AG09309 (cell line): ENCODE measurements around the gene COL9A1.

ENCODE experiments used
- DNase-seq: peaks from one replicate; pipeline ENCODE4 v3.0.0-alpha.2; 2010; ENCODE audit warnings: low read depth
- H3K4me3 ChIP-seq: 2 replicates; pipeline ENCODE4 v1.5.1; 2011; ENCODE audit warnings: mild to moderate bottlenecking, low read depth, low read length, moderate library complexity; ENCODE audit not compliant: control insufficient read depth
- TF ChIP-seq, protein P1 (sequence below): IDR thresholded peaks from 2 replicates; pipeline ENCODE4 v1.5.1; 2011; ENCODE audit warnings: mild to moderate bottlenecking, low read depth, low read length, inconsistent platforms; ENCODE audit not compliant: insufficient read depth, control insufficient read depth; ENCODE audit errors: missing control alignments

Gene COL9A1

DNA sequence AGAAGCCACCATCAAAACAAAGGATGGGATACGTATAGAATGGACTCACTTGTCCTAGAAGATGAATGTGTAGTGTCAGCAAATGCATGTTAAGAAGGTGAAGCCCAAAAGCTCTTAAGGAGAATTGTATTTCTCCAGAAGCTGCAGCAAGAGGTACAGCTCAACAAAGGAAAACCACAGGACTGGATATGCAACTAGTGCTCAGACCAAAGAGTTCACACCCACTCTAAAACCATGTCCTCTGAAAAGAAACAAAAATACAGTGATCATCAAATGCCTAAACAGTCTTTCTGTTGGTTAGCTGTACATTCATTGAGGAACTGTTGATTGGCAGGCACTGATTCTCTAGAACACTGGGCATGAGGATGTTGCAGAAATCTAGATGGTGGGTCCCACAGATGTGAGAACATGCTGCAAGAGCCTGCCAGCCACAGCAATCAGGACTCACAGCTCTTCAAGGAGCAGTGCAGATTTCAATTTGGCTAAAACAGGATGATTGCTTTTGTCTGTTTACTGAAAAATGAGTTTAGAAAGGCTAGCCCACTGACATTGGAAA is 94.6 kb downstream of the COL9A1 start:
- no peak overlapping the region for H3K4me3 ChIP-seq
- TF ChIP-seq, protein P1, sequence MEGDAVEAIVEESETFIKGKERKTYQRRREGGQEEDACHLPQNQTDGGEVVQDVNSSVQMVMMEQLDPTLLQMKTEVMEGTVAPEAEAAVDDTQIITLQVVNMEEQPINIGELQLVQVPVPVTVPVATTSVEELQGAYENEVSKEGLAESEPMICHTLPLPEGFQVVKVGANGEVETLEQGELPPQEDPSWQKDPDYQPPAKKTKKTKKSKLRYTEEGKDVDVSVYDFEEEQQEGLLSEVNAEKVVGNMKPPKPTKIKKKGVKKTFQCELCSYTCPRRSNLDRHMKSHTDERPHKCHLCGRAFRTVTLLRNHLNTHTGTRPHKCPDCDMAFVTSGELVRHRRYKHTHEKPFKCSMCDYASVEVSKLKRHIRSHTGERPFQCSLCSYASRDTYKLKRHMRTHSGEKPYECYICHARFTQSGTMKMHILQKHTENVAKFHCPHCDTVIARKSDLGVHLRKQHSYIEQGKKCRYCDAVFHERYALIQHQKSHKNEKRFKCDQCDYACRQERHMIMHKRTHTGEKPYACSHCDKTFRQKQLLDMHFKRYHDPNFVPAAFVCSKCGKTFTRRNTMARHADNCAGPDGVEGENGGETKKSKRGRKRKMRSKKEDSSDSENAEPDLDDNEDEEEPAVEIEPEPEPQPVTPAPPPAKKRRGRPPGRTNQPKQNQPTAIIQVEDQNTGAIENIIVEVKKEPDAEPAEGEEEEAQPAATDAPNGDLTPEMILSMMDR, result no peak
- DNase-seq, result no peak

DNA sequence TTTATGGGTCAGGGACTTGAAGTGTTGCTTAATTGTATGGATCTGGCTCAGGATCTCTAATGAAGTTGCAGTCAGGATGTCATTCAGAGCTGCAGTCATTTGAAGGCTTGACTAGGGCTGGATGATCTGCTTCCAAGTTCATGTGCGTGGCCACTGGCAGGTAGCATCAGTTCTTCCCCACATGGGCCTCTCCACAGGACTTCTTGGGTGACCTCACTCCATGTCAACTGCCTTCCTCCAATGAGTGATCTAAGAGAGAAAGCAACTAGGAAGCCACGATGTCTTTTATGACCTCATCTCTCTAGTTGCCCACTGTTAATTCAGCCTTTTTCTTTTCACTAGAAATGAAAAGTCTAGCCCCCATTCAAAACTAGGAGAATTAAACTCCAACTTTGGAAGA is 104.1 kb downstream of the COL9A1 start:
- no peak overlapping the region for H3K4me3 ChIP-seq
- TF ChIP-seq, protein P1, result no peak
- DNase-seq, result no peak

- no peak overlapping the region for H3K4me3 ChIP-seq
- TF ChIP-seq, protein P1, result no peak
Observed at GRCh38 chr6:70196531-70196930, 106.4 kb downstream of the COL9A1 start.

GRCh38 chr6:70194421-70194820 is 108.5 kb downstream of the COL9A1 start:
- no peak overlapping the region for H3K4me3 ChIP-seq
- TF ChIP-seq, protein P1, result no peak
- no peak for DNase-seq

More at GRCh38 chr6:70196531-70196930, 106.4 kb downstream of the COL9A1 start:
- no peak for DNase-seq

- no peak overlapping the region for H3K4me3 ChIP-seq
- no peak for DNase-seq
- TF ChIP-seq, protein P1, result no peak
Observed at GRCh38 chr6:70188202-70188601, 114.7 kb downstream of the COL9A1 start.

DNA sequence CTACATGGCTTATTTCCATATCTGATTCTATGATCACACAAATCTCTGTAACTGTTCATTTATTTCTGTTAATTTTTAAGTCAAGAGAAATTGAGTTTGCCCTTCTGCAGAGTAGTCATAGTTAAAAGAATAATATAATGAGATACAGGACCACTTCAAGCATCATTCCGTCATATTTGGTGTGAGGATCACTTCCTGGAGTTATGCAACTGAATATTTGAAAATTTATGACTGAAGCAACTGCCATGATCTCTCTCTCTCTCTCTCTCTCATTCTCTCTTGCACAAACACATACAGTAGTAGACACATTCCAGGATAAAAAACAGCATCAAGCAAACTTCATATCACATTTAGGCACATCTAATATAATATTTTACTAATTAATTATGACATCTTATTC is 116.4 kb downstream of the COL9A1 start:
- TF ChIP-seq, protein P1, result no peak
- no peak for DNase-seq
- H3K4me3 ChIP-seq, result no peak overlapping the region

DNA sequence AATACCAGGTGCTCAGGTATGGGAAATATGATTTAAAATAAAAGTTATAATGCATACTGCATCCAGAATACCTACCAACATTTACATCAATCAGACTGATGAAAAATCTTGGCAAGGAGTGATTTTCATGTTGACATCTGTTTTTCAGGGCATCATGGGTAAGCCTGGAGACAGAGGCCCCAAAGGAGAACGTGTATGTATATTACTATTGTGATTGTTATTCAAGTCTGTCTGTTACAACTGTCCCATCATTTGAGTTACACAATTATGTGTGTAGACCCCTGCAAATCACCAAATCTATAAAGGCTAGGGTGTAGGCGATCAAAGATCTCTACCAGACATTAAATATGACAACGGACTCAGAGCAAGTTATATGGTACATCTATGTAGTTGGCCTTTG is 118.2 kb downstream of the COL9A1 start:
- no peak for DNase-seq
- TF ChIP-seq, protein P1, result no peak
- no peak overlapping the region for H3K4me3 ChIP-seq
